Activated CD4-positive, alpha-beta T cell treated with anti-CD3 and anti-CD28 coated beads, Interleukin-2, amount 50 U/mL, for 48 hours (primary cell): ENCODE measurements around the gene LCK.

Experiments used
- DNase-seq, 2 experiments: peaks; one replicate each; pipeline ENCODE4 v3.0.0-alpha.2; 2020

The LCK gene

GRCh38 chr1:32329931-32330466 lies 78.9 kb downstream of the LCK start:
- DNase-seq = no peak

GRCh38 chr1:32330558-32331151 lies 79.6 kb downstream of the LCK start:
- DNase-seq = no peak

- DNase-seq = no peak
Observed at GRCh38 chr1:32331549-32331948, 80.5 kb downstream of the LCK start.

DNA sequence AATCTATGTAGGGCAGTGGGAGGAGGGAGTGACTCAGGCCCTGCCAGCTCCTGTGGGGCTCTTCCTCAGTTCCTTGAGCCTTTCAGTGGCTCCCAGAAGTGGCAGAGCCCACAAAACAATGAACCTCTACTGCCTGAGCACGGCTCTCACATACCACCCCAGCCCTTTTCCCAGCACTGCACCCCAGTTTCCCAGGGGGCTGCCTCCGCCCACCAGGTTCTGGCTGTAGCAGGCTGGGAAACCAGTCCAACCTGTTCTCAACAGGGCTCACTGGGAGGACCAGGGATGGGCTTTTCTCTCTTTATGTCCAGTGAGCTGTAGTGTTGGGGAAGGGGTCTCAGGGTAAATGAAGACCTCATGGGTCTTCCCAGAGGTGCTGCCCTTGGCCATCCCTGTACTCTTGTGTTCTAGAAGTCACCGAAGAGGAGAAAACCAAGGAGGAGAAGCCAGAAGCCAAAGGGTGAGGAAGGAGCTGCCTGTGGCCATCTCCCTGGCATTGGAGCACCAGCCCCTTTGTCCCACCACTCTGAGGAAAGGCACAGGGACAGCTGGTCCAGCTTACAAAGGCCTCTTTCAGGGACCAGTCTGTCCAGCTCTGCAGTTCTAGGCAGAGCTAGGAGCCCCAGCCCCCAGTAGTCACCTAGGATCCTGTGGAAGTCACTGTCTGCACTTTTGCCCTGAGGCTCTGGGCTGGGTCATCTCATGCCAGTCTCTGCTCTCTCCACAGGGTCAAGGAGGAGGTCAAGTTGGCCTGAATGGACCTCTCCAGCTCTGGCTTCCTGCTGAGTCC lies 81.4 kb downstream of the LCK start:
- DNase-seq = no peak

- DNase-seq = no peak
Observed at GRCh38 chr1:32333251-32333963, 82.3 kb downstream of the LCK start.

DNA sequence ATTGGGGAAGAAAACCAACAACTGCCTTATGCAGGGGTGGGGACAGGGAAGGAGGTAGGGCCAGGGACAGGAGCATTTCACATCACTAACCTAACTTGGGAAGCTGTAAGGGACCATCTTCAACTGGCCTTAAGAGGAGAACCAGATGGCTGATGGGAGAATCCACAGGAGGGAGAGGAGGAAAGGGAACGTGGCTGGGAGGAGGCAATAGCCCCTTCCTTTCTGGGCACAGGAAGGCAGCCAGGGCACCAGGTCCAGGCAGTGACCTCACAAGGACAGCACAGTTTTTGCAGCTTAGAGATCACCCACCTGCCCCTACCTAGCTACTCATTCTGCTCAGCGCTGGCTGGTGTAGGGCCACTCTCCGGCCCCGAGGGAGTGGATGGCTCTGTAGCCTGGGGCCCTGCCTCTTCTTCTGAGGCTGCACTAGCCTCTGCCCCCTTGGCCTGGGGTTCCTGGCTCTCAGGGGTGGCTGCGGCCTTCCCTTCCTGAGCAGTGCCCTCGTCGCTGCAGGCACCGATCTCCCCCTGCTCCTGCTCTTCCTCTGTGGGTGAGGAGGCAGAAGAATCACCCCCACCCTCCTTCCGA lies 83.3 kb downstream of the LCK start:
- no peak for DNase-seq

GRCh38 chr1:32334864-32335534 lies 83.9 kb downstream of the LCK start:
- peak; percentile 59 to 61 for DNase-seq

- DNase-seq = no peak
Observed at GRCh38 chr1:32335535-32335789, 84.4 kb downstream of the LCK start.
